BE2C (cell line): ENCODE data around the gene FGFR1OP2. TPM values are rescaled to one million over a fixed set of nuclear protein-coding genes. Genes with fewer than 3 reads are reported as not detected.
"Not testable (repeated sequence)": the region's sequence is repeated elsewhere in the genome, so short reads cannot be mapped to it uniquely, and the experiment has no call there.

Experiments used
- DNase-seq: peaks from one replicate; pipeline ENCODE4 v3.0.0-alpha.2; 2020
- H3K27me3 ChIP-seq: fragments of 250-450 bp; sonication (Bioruptor Pico); 2 replicates; pipeline ENCODE4 v1.5.1; 2020; ENCODE audit warnings: mild to moderate bottlenecking
- H3K36me3 ChIP-seq: fragments of 250-450 bp; sonication (Bioruptor Pico); 2 replicates; pipeline ENCODE4 v1.5.1; 2020; ENCODE audit warnings: mild to moderate bottlenecking
- H3K4me1 ChIP-seq: fragments of 250-450 bp; sonication (Bioruptor Pico); 2 replicates; pipeline ENCODE4 v1.5.1; 2020
- H3K4me3 ChIP-seq: 2 replicates; pipeline ENCODE4 v1.5.1; 2011; ENCODE audit warnings: low read depth, low read length
- H3K9me3 ChIP-seq: fragments of 250-450 bp; sonication (Bioruptor Pico); 2 replicates; pipeline ENCODE4 v1.5.1; 2020
- CTCF ChIP-seq: IDR thresholded peaks from 2 replicates; pipeline ENCODE4 v1.5.1; 2012; ENCODE audit warnings: mild to moderate bottlenecking, low read depth, low read length
- polyA plus RNA-seq: library from polyadenylated mRNA; unstranded; fragments of >200 nt; gene quantifications from one replicate; pipeline ENCODE4 v1.2.1, GENCODE V29; 2012; ENCODE audit warnings: low read depth, missing spikeins; ENCODE audit not compliant: insufficient read length, insufficient read depth

Gene FGFR1OP2
- 30.2 TPM for polyA plus RNA-seq

- no peaks in the 10 kb centered on the region for H3K27me3 ChIP-seq
- no peaks in the 10 kb centered on the region; the same call in 1 of the 2 replicates for H3K4me1 ChIP-seq
- H3K9me3 ChIP-seq = no peaks in the 10 kb centered on the region
- DNase-seq = peak; percentile 99
- TF ChIP-seq CTCF = no peak
- peak within 1 kb of the TSS; percentile 97 for H3K4me3 ChIP-seq
- no peaks in the 10 kb centered on the region for H3K36me3 ChIP-seq
Observed at GRCh38 chr12:26937863-26938700, at the start of gene FGFR1OP2, which contains the start of gene INTS13. Gene FGFR1OP2, plus strand, starts transcription at chr12:26938470. Its CDS starts 15,689 bp downstream, at chr12:26954159. Gene INTS13, minus strand, starts transcription at chr12:26937981. Its CDS starts 1,178 bp downstream, at chr12:26936803.

- Histone ChIP-seq H3K27me3 (no peaks in the 10 kb centered on the region), H3K4me1 (no peaks in the 10 kb centered on the region), H3K36me3 (no peaks in the 10 kb centered on the region), H3K9me3 (no peaks in the 10 kb centered on the region), H3K4me3 (no peak overlapping the region)
- TF ChIP-seq CTCF = no peak
- DNase-seq = no peak
Observed at GRCh38 chr12:26890784-26891183, 47.5 kb upstream of the FGFR1OP2 start.

- Histone ChIP-seq H3K36me3 (no peaks in the 10 kb centered on the region), H3K4me1 (no peaks in the 10 kb centered on the region), H3K9me3 (no peaks in the 10 kb centered on the region), H3K27me3 (no peaks in the 10 kb centered on the region), H3K4me3 (no peak overlapping the region)
- TF ChIP-seq CTCF = no peak
- no peak for DNase-seq
Observed at GRCh38 chr12:26891704-26892103, 46.6 kb upstream of the FGFR1OP2 start.

GRCh38 chr12:26895672-26896071, 42.6 kb upstream of the FGFR1OP2 start:
- no peak for TF ChIP-seq CTCF
- peaks cover 6% of the 10 kb centered on the region; the same call in 1 of the 2 replicates for H3K36me3 ChIP-seq
- H3K9me3 ChIP-seq = no peaks in the 10 kb centered on the region
- H3K4me1 ChIP-seq = no peaks in the 10 kb centered on the region
- no peaks in the 10 kb centered on the region for H3K27me3 ChIP-seq
- H3K4me3 ChIP-seq = no peak overlapping the region
- DNase-seq = no peak

GRCh38 chr12:26896913-26897312, 41.4 kb upstream of the FGFR1OP2 start:
- Histone ChIP-seq H3K36me3 (peaks cover 6% of the 10 kb centered on the region; the same call in 1 of the 2 replicates), H3K9me3 (no peaks in the 10 kb centered on the region), H3K4me3 (no peak overlapping the region), H3K27me3 (no peaks in the 10 kb centered on the region), H3K4me1 (no peaks in the 10 kb centered on the region)
- no peak for DNase-seq
- TF ChIP-seq CTCF = no peak

- peaks cover 11% of the 10 kb centered on the region for H3K36me3 ChIP-seq
- not testable (repeated sequence) for H3K27me3 ChIP-seq, DNase-seq, H3K9me3 ChIP-seq, H3K4me3 ChIP-seq
- H3K4me1 ChIP-seq = peaks cover 11% of the 10 kb centered on the region
Observed at GRCh38 chr12:26903396-26903795, 34.9 kb upstream of the FGFR1OP2 start.
